ENCODE results near the gene ACSM3.
"Not testable (repeated sequence)": the region's sequence is repeated elsewhere in the genome, so short reads cannot be mapped to it uniquely, and the experiment has no call there.

Gene ACSM3, protein sequence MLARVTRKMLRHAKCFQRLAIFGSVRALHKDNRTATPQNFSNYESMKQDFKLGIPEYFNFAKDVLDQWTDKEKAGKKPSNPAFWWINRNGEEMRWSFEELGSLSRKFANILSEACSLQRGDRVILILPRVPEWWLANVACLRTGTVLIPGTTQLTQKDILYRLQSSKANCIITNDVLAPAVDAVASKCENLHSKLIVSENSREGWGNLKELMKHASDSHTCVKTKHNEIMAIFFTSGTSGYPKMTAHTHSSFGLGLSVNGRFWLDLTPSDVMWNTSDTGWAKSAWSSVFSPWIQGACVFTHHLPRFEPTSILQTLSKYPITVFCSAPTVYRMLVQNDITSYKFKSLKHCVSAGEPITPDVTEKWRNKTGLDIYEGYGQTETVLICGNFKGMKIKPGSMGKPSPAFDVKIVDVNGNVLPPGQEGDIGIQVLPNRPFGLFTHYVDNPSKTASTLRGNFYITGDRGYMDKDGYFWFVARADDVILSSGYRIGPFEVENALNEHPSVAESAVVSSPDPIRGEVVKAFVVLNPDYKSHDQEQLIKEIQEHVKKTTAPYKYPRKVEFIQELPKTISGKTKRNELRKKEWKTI

DNA sequence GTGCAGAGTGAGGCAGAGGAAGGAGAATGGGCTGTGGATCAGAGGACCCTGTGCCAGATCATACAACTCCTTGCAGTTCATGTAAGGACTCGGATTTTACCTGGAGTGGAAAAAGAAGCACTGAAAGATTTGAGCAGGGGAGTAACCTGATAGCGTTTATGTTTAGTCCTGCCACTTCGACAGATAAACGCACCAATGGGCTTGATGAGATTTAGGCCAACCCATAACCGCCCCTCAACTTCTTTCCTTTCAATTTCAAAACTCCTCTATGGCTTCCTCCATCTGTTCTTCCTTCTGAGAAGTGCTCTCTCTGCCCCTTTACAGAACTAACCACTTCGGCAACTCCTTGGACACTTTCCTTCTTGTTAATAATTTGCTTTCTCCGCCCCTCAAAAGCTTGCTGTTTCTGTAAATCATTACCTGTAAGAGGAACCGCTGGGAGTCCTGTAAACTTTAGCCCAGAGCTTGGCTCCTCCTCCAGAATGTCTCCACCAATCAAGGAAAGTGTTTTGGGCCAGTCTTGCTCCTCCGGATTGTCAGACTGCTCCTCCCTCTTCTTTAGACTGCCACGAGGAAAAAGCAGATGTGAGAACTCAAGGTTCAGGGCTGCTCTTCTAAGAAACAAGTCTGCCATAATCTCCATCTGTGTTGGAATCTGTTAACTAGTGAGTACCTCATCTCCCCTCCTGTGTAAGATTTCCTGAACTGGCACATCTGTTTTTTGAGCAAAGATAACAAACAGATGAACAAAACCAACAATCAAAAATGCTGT lies at the start of gene ACSM3:
ACSM3 (plus strand) TSS at position 554 of the 772 bp plus-strand sequence. CDS start 6,021 bp downstream, outside the sequence.
- DNase-seq = no peak

- not testable (repeated sequence) for DNase-seq
These were observed 46.1 kb upstream of the ACSM3 start for GRCh38 chr16:20717718-20718117.

DNA sequence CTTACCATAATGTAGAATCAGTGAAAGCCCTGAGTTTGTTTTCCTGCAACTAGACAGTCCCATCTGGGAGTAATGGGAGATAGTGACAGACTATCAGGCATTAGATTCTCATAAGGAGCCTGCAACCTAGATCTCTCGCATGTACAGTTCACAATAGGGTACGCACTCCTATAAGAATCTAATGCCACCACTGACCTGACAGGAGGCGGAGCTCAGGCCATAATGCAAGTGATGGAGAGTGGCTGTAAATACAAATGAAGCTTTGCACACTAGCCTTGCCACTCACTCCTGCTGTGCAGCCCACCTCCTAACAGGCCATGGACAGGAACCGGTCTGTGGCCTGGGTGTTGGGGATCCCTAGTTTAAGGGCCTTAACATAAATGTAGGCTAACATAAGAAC lies 43.6 kb upstream of the ACSM3 start:
- no peak for DNase-seq

- DNase-seq = no peak
These were observed 37.2 kb upstream of the ACSM3 start for GRCh38 chr16:20726661-20727060.

GRCh38 chr16:20727181-20727580 lies 36.6 kb upstream of the ACSM3 start:
- no peak for DNase-seq

- DNase-seq = no peak
These were observed 34.7 kb upstream of the ACSM3 start for GRCh38 chr16:20729141-20729540.

DNA sequence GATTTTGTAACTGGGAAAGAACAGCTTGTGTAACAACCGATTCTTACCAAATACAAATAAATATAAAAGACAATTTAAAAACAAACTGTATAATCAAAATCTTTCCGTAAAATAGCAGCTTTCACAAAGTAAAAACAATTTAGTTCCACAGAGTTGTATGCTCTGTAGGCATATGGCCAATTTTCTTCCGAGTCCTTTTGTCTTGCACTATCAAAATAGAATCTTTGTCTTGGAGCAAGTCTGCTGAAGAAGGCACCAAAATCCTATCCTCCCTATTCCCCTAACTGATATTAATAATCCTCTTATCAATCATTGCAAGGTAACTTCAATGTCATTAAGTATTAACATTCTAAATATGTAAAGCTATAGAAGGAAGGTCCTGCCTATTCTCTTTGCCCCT lies 29.8 kb upstream of the ACSM3 start:
- no peak for DNase-seq

GRCh38 chr16:20734782-20735181 lies 29.0 kb upstream of the ACSM3 start:
- DNase-seq = no peak

- DNase-seq = no peak
These were observed 28.3 kb upstream of the ACSM3 start for GRCh38 chr16:20735490-20735889.

- no peak for DNase-seq
These were observed 23.6 kb upstream of the ACSM3 start for GRCh38 chr16:20740007-20740883.

DNA sequence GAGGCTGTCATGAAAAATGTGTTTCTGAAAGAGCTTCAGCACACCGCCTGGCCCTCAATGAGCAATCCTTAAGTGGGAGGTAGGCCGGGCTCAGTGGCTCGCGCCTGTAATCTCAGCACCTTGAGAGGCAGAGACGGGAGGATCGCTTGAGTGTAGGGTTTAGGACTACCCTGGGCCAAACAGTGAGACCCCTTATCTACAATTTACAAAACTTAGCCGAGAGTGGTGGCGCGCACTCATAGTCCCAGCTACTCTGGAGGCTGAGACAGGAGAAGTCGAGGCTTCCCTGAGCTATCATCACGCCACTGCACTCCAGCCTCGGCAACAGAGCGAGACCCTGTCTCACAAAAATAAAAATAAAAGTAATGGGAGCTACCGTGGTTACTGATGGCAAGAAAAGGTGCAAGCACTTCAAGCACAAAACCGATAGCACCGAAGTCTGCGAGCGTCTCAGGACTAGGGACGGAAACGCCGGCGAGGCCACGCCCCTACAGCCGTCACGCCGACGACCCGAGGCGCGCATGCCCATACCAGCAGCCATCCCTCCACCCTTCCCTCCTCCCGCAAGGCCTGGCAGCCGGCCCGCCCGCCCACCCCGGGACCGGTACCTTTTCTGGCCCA lies 22.8 kb upstream of the ACSM3 start:
- no peak for DNase-seq

GRCh38 chr16:20741554-20742285 lies 22.1 kb upstream of the ACSM3 start, which contains the start of gene THUMPD1:
Gene THUMPD1, minus strand, starts transcription at chr16:20741818. Its CDS starts 79 bp downstream, at chr16:20741739.
- DNase-seq = peak; percentile 76

GRCh38 chr16:20743591-20743990 lies 20.2 kb upstream of the ACSM3 start:
- DNase-seq = no peak

- no peak for DNase-seq
These were observed 18.8 kb upstream of the ACSM3 start for GRCh38 chr16:20744922-20745440.

- no peak for DNase-seq
These were observed 17.4 kb upstream of the ACSM3 start for GRCh38 chr16:20746461-20746860.

GRCh38 chr16:20747030-20747816 lies 16.6 kb upstream of the ACSM3 start:
- DNase-seq = no peak

- DNase-seq = no peak
These were observed 14.3 kb upstream of the ACSM3 start for GRCh38 chr16:20749474-20749873.

DNA sequence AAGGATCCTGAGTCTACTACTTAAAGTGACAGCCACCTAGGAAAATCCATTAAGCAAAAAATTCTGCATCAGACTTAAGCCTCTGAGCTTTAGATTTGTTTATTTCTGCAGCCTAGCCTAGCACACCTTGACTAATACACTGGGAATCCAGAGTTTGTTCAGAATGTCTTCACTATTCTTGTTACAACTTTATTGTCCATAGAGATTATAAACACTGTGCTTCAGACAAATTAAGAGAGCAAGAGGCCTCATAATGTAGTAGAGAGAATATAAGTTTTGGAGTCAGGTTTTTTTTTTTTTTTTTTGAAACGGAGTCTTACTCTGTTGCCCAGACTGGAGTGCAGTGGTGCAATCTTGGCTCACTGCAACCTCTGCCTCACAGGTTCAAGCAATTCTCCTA lies 13.3 kb upstream of the ACSM3 start:
- DNase-seq = no peak

DNA sequence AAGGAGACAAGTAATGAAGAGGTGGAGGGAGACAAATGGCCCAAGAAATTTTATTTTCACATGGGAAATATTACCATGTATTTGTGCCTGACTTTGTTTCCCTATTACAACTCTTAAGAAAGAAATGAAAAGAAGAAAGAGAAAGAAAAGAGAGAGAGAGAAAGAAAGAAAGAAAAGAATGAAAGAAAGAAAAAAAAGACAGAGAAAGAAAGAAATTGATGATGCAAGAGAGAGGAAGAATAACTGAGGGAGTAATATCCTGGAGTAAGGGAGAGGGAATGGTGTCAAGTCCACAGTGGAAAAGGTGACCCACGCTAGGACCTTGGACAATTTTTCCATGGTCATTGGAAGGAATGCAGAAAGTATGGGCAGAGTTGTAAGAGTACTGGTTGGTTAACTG lies 10.1 kb upstream of the ACSM3 start:
- no peak for DNase-seq

DNA sequence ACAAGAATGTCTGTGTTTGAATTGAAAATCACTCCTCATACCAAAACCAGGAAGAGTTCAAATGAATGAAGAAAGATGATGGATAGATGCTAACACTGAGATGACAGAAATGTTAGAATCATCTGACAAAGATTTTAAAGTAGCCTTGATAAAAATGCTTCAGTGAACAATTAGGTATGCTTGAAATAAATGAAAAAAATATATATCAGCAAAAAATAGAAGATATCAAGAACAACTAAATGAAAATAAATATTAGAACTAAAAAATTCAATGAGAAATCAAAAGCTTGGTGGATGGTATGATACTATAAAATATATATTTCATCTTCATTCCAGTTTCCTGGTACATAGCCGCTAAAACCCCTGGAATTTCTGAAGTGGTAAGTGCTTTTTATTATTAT lies 8.6 kb upstream of the ACSM3 start:
- DNase-seq = no peak
